NOMO-1 treated with DMSO at 0.1 percent for 48 hours (cell line): ENCODE results near the gene SPIB.

Source experiments
- DNase-seq: peaks from one replicate; lab custom pipeline; 2025; ENCODE audit not compliant: unreplicated experiment; lab: John Stamatoyannopoulos, UW

The SPIB gene

DNA sequence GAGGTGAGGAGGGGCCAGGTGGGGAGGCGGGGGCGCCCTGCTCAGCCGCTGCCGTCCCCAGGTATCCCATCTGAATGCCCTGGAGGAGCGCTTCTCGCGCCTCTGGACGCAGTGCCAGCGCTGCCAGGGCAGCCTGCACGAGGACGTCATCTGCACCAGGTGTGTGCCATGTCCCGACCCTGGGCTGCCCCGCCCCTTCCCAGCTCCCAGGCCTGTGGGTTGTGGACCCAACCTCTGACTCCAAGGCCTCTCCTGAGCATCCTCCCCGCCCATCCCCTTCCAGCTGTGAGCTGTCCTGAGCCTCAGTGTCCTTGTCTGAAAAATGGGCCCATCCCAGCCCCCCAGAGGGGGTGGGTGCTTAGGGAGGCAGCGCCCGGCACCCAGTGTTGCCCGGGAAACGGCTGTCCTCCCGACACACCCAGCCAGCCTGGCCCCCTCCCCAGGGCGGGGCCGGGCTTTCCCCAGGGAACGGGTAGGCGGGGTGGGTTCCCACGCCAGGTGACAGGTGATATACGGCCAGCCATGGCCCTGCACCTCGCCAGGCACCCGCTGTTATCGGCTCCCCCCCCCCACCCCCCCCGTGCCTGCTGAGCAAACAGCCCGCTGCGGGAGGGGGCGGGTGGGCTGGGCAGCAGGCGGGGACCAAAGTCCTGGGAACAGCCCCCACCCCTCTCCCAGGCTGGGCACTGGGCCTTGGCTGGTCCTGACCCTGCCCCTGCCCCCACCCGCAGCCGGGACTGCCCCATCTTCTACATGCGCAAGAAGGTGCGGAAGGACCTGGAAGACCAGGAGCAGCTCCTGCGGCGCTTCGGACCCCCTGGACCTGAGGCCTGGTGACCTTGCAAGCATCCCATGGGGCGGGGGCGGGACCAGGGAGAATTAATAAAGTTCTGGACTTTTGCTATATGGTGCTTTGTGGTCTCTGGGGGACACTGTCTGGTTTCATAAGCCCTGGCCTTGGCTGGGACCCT lies 1.3 kb upstream of the SPIB start:
- DNase-seq, result no peak

- peak; percentile 9 for DNase-seq
These were observed 363 bp downstream of the SPIB start for GRCh38 chr19:50419022-50419579.

DNA sequence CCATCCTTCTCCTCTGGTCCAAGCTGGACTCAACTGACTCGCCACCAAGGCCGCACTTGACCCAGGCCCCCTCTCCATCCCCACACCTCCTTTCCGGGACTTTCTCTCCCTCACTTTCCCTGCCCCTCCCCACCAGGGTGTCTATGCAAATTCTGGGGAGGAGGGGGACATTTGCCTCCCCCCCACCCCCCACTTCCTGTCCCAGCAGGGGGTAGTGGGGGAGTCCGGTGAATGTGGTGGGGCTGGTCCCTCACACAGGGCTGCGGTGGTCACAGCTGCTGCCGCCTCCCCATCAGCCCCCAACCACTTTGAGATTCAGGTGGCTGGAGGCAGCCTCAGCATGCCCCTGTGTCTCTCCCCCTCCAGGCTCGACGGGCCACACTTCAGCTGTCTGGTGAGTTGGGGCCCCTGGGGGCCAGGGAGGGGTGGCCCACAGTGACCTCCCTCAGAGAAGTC lies 870 bp downstream of the SPIB start:
- no peak for DNase-seq

DNA sequence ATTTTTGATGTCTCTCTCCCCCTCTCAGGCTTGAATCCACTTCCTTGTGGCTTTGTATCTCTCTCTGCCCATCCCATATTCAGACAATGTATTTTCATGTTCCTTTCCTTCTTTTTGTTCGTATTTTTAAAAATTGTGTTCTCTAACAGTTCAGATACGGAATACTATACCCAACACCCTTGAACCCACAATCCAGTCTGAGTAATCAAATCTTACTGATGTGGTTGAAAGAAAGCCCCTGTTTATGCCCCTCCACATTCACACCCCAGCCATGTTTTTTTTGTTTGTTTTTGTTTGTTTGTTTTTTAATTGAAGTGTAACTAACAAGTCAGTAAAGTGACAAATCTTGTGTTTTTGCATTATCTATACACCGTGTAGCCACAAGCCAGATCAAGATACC lies 1.4 kb downstream of the SPIB start:
- no peak for DNase-seq

DNA sequence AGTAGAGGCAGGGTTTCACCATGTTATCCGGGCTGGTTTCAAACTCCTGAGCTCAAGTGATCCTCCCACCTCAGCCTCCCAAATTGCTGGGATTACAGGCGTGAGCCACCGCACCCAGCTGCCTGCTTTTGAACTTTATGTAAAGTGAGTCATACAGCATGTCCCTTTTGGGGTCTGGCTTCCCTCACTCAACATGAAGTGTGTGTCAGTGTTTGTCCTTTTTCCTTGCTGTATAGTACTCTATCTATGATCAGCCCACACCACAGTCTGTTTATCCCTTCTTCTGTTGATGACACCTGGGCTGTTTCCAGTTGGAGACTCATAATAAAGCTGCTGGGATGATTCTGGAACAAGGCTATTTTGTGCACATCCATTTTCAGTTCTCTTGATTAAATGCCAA lies 2.1 kb downstream of the SPIB start:
- no peak for DNase-seq

GRCh38 chr19:50422397-50423278 lies 3.9 kb downstream of the SPIB start:
- DNase-seq, result no peak

DNA sequence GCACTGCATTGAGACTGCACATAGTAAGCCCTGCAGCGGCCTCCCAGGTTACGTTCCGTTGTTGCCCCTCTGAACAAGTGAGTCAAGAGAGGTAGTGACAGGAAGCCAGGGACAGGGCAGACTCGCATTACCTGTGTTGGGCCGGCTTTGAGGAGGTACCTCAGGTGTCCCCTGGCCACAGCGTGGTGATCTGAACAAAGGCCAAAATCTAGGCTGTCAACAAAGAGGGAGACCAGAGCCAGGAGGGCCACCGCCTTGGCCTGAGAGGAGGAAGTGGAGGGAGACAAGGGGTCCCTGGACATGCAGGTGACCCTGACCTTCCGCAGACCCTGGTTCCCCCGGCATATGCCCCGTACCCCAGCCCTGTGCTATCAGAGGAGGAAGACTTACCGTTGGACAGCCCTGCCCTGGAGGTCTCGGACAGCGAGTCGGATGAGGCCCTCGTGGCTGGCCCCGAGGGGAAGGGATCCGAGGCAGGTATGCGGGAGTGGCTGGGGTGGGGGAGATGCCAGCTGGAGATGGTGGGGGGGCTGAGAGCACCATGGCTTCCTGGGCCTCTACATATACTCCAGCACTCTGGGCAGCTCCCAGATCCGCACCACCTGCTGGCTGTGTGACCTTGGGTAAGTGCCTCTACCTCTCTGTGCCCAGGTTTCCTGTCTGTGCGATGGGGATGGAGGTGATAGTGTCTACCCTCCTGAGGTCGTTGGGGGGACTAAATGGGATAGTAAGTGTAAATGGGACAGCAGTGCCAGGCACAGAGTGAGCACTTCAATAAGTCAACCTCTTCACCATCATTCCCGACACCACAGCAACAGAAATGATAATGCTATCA lies 4.8 kb downstream of the SPIB start:
- no peak for DNase-seq

DNA sequence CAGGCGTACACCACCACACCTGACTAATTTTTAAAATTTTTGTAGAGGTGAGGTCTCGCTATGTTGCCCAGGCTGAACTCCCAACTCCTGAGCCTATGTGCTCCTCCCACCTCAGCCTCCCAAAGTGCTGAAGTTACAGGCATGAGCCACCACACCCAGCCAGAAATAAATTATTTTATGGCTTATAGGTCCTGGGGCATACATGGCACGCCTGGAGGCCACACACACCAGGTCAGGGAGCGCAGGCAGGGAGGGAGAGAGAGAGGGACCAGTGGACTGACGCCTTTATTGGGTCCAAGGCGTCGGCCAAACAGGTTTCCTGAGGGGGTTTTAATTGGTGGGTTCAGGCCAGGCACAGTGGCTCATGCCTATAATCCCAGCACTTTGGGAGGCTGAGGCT lies 6.8 kb downstream of the SPIB start:
- DNase-seq, result no peak

DNA sequence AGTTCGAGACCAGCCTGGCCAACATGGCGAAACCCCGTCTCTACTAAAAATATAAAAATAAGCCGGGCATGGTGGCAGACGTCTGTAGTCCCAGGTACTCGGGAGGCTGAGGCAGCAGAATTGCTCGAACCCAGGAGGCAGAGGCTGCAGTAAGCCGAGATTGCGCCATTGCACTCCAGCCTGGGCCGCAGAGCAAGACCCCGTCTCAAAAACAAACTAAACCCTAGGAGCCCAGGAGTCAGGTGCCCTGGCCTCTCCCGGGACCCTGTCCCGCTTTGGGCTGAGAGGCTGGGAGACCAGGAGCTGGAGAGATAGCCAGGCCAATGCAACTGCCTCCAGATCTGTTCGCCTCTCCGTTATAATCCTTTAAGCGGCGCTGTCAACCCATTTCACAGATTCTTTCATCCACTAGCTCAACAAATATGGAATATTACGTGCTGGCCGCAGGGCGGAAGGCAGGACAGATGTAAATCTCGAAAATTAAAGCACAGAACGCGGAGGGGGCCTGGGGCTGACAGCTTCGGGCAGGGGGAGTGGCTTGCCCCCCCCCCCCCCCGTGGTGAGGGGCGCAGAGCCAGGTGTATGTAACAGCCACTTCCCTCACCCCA lies 8.7 kb downstream of the SPIB start:
- DNase-seq, result no peak

GRCh38 chr19:50427997-50428425 lies 9.3 kb downstream of the SPIB start:
- DNase-seq, result peak; percentile 96

- DNase-seq, result no peak
These were observed 10.2 kb downstream of the SPIB start for GRCh38 chr19:50428772-50429463.

DNA sequence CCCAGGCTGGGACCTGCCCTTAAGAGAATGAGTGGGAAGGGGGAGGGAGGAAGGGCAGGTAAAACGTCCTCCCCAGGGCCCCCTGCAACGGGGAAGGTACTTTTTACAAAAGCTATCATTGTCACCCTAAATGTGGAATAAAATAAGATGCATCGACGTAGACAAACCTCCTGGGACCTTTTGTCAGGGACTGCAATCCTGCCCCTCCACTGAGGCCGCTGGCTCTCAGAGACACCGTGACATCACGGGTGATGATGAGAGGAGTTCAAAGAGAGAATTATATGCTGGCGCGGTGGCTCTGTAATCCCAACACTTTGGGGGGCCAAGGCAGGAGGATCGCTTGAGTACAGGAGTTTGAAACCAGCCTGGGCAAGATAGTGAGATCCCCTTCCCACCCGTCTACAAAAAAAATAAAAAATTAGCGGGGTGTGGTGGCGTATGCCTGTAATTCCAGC lies 12.2 kb downstream of the SPIB start:
- no peak for DNase-seq

DNA sequence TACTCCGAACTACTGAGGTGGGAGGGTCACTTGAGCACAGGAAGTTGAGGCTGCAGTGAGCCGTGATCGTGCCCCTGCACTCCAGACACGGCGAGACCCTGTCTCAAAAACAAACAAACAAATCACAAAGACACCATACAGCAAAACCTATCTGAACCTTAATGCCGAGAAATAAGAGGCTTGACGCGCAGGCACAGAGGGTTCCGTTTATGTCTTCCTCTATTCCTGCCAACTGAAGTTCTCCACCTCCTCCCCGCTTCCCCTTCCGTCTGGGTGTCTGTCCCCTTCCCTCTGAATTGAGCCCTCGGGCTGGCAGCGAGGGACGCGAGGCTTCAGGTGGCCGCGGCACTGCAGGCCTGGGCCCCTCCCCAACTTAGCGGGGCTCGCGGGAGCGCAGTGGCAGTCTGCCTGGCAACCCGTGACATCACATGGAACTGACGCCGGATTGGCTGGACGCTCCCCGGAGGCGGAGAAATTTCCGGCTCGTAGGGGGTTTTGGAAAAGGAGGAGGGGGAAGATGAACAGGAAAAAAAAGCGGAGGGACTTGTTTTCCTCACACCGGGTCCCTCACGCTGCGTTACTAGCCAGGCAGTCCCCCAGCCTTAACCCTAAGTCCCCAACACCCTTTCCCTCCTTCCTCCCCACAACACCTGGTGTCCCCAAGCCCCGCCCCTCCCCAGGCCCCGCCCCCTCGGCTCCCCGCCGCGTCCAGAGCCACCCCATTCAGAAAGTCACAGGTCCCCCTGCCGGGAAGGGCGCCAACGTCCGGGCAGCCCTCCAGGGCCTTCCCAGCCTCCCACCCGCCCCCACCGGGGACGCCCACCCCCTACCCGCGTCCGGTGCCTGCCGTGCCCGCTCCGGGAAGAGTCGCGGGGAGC lies 12.8 kb downstream of the SPIB start:
- DNase-seq, result peak; percentile 87

DNA sequence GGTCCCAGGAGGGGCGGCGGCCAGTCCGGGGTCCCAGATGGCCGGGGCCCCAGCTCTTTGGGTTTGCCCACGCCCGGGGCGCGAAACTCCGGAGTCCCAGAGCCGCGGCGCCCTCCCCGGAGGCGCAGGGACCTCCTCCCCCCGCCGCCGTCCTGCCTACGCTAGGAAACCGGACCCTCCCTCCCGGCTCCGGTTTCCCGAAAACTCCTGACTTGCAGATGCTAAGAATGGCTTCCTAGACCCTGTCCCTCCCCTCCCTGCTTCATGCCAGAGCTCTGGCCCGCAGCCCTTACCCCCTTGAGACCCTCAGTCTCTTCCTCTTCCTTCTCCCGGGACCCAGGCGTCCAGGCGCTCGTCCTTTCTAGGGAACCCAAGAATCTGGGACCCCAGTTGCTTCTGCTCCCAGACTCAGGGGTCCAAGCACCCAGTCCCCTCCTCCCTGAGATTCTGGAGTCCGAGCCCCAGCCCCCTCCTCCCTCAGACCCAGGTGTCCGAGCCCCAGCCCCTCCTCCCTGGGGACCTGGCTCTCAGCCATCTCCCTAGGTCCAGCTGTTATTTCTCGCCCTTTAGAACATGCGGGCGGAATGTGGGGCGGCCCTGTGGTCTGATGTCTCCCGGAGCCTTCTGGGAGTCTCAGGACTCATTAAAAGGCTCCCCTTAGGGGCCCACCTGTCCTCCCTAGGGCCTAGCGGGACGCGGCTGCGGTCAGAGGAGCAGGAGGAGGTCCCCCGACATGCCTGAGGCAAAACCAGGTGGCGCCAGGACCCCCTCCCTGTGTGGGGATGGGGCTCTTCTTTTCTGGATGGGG lies 13.7 kb downstream of the SPIB start, which contains the start of gene MYBPC2:
Gene MYBPC2, plus strand, starts transcription at position 672 of the 808 bp plus-strand sequence. Its CDS starts 62 bp downstream, at position 734.
- no peak for DNase-seq

GRCh38 chr19:50433201-50434180 lies 14.8 kb downstream of the SPIB start:
- no peak for DNase-seq

DNA sequence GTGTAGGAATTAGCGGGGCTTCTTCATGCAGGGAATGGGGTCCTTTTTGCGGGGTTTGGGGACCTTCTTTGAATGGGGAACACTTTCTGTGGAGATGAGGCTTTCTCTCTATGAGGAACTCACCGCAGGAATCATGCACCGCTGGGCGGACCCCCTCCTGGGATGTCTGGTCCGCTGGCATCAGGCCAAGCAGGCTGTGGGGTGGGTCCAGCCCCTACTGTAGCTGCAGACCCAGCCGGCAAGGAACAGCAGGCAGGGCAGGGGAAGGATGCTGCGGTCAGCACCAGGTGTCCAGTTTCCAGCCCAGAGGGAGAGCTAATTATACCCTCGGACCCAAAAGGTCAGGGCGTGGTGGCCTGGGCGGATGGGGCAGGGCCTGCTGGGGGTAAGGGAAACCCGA lies 15.8 kb downstream of the SPIB start:
- DNase-seq, result no peak
